HFFc6 (cell line): ENCODE results near the gene HTRA3. TPM values are rescaled to one million over a fixed set of nuclear protein-coding genes. Genes with fewer than 3 reads are reported as not detected.

Experiments
- DNase-seq: peaks from one replicate; pipeline ENCODE4 v3.0.0-alpha.2; 2018
- H3K27ac Mint-ChIP-seq: 2 replicates; pipeline ENCODE4 v1.8.0; 2020; ENCODE audit warnings: mild to moderate bottlenecking, mixed read lengths
- H3K27me3 Mint-ChIP-seq: 2 replicates; pipeline ENCODE4 v1.8.0; 2021; ENCODE audit warnings: mild to moderate bottlenecking, moderate library complexity, mixed read lengths; ENCODE audit not compliant: insufficient read depth
- H3K36me3 Mint-ChIP-seq: 2 replicates; pipeline ENCODE4 v1.8.0; 2021; ENCODE audit warnings: low read depth, mixed read lengths
- H3K4me1 Mint-ChIP-seq: 2 replicates; pipeline ENCODE4 v1.8.0; 2020; ENCODE audit warnings: low read depth, mixed read lengths
- H3K4me3 Mint-ChIP-seq: 2 replicates; pipeline ENCODE4 v1.8.0; 2020; ENCODE audit warnings: mild to moderate bottlenecking, moderate library complexity, mixed read lengths
- H3K9me3 Mint-ChIP-seq: 2 replicates; pipeline ENCODE4 v1.8.0; 2020; ENCODE audit warnings: mild to moderate bottlenecking, mixed read lengths
- total RNA-seq, 6 experiments: library from RNA; stranded (reverse); fragmentation: NEBNext Ultra II Directional; extraction: Animal tissue kit (Norgen Biotek cat#: 25700); gene quantifications; 2 replicates in 1 of 6; 3 replicates in 5 of 6; pipeline ENCODE4 v1.2.3, GENCODE V29; 2021
- TF ChIP-seq, protein P1 (sequence below): fragments of 200-600 bp; sonication (generic); IDR thresholded peaks from 2 replicates; pipeline ENCODE4 v1.5.0; 2021; ENCODE audit warnings: antibody characterized with exemption, mild to moderate bottlenecking

Gene HTRA3
- total RNA-seq, 6 experiments from 2014 or later, result 4.2 to 7.0 (median 4.8) TPM

GRCh38 chr4:8285976-8286718 is 16.6 kb downstream of the HTRA3 start:
- Mint-ChIP-seq H3K27me3 (no peaks in the 10 kb centered on the region; the same call in 1 of the 2 replicates), H3K27ac (no peak overlapping the region), H3K9me3 (no peaks in the 10 kb centered on the region), H3K36me3 (no peaks in the 10 kb centered on the region), H3K4me1 (no peaks in the 10 kb centered on the region), H3K4me3 (no peak overlapping the region)
- TF ChIP-seq, protein P1, sequence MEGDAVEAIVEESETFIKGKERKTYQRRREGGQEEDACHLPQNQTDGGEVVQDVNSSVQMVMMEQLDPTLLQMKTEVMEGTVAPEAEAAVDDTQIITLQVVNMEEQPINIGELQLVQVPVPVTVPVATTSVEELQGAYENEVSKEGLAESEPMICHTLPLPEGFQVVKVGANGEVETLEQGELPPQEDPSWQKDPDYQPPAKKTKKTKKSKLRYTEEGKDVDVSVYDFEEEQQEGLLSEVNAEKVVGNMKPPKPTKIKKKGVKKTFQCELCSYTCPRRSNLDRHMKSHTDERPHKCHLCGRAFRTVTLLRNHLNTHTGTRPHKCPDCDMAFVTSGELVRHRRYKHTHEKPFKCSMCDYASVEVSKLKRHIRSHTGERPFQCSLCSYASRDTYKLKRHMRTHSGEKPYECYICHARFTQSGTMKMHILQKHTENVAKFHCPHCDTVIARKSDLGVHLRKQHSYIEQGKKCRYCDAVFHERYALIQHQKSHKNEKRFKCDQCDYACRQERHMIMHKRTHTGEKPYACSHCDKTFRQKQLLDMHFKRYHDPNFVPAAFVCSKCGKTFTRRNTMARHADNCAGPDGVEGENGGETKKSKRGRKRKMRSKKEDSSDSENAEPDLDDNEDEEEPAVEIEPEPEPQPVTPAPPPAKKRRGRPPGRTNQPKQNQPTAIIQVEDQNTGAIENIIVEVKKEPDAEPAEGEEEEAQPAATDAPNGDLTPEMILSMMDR, result no peak
- DNase-seq, result no peak

DNA sequence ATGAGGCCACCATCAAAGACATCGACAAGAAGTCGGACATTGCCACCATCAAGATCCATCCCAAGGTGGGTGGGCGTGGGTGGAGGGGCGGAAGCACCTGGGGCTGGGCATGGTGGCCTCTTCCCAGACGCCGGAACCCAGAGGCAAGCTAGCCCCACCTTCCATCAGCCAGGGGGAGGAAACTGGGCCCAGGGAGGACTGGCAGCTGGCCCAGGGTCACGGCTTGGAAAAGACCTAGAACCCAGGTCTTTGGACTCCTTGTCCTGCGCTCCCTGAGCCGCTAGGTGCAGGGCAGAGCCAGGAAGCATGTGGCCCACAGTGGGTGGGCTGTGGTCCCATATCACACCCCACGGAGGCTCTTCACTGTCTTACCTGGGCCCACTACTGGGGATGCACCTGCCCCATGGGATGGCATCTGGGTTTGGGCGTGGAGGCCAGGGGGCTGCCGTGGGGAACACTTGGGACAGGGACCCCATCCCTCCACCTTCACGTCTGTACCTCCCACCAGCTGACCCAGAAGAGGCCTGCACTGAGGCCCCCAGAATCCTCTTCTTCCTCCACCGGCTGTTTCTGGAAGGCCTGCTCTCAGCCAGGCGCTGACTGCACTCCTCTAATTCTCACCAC is 17.3 kb downstream of the HTRA3 start:
- Mint-ChIP-seq H3K36me3 (no peaks in the 10 kb centered on the region), H3K27me3 (no peaks in the 10 kb centered on the region; the same call in 1 of the 2 replicates)
- no peak for DNase-seq

DNA sequence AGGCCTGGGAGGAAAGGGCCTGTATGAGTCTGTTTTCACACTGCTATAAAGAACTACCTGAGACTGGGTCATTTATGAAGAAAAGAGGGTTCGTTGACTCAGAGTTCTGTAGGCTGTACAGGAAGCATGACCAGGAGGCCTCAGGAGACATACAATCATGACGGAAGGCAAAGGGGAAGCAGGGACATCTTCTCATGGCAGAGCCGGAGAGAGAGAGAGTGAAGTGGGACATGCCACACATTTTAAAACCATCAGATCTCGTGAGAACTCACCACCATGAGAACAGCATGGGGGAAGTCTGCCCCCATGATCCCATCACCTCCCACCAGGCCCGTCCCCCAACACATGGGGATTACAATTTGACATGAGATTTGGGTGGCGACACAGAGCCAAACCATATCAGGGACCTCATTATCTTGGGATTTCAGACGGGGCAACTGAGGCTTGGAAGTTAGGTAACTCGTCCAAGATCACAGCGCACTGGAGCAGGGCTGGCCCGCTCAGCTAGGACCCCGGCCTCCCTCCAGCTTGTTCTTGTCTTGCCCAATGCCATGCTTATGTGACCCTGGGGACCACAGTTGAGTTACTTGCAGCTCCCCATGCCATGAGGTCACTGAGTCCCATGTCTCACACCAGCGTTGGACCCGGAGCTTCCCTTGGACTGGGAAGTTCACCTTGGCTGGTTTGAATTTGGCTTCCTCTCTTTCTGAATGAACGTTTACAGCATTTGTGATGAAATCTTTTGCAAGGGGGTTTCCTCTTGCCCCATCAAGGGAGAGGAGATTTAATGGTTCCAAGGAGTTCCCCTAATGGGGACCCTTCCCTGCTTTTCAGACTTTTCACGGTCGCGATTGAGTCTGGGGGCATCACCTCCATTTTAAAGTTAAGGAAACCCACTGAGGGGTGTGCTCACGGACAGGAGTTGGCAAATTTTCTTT is 18.1 kb downstream of the HTRA3 start:
- no peak overlapping the region for H3K4me3 Mint-ChIP-seq
- H3K27ac Mint-ChIP-seq, result no peak overlapping the region
- no peak for DNase-seq
- no peaks in the 10 kb centered on the region for H3K9me3 Mint-ChIP-seq
- no peaks in the 10 kb centered on the region; the same call in 1 of the 2 replicates for H3K27me3 Mint-ChIP-seq
- no peaks in the 10 kb centered on the region for H3K4me1 Mint-ChIP-seq
- TF ChIP-seq, protein P1, result no peak
- H3K36me3 Mint-ChIP-seq, result no peaks in the 10 kb centered on the region

More for the DNA sequence above, 17.3 kb downstream of the HTRA3 start:
- Mint-ChIP-seq H3K27ac (no peak overlapping the region), H3K9me3 (no peaks in the 10 kb centered on the region), H3K4me1 (no peaks in the 10 kb centered on the region), H3K4me3 (no peak overlapping the region)
- TF ChIP-seq, protein P1, result no peak

DNA sequence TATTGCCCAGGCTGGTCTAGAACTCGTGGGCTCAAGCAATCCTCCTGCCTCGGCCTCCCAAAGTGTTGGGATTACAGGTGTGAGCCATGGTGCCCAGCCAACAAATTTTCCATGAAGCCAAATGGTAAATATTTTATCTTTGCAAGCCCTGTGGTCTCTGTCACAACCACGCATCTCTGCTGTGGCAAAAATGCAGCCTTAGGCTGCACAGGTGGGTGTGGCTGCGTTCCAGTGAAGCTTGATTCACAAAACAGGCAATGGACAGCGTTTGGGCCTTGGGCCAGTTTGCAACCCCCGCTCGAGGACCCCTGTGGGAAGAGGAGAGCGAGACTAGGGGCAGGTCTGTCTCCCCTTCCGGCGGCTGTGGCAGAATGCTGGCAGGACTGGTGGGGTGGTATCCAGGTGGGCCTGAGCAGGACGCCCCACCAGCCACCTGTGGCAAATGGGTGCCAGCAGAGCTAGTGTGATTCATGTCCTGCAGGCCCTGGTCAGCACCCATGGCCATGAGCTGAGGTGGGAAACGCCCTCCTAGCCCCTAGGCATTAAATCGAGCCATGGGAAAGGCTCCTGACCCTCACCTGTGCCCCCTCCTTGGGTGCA is 19.7 kb downstream of the HTRA3 start:
- no peaks in the 10 kb centered on the region for H3K36me3 Mint-ChIP-seq
- H3K9me3 Mint-ChIP-seq, result no peaks in the 10 kb centered on the region
- no peaks in the 10 kb centered on the region; the same call in 1 of the 2 replicates for H3K27me3 Mint-ChIP-seq
- no peaks in the 10 kb centered on the region for H3K4me1 Mint-ChIP-seq
- no peak for DNase-seq
- H3K27ac Mint-ChIP-seq, result no peak overlapping the region
- TF ChIP-seq, protein P1, result no peak
- no peak overlapping the region for H3K4me3 Mint-ChIP-seq
